ENCODE data around the gene DEGS1.

DEGS1 gene

DNA sequence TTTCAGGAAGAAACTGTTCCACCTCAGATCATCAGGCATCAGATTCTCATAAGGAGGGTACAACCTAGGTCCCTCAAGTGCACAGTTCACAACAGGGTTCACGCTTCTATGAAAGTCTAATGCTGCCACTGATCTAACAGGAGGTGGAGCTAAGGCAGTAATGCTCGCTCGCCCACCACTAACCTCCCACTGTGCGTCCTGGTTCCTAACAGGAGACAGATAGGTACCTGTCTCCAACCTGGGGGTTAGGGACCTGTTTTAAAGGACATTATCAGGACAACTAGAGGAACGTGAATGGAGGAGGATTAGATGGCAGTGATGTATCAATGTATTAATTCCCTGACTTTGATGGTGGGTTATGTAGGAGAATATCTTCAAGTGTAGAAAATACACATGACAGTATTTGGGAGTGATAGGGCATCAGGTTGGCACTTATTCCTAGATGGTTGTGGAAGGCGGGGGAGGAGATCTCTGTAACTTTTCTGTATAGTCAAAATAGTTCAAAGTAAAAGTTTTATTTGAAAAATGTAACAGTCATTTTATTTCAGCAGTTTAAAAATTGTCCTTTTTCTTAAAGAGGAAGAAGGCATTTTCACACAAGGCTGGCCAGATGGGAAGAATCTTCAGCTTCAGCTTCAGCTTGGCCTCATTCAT, 43.9 kb downstream of the DEGS1 start:
- TF ChIP-seq, protein P1, sequence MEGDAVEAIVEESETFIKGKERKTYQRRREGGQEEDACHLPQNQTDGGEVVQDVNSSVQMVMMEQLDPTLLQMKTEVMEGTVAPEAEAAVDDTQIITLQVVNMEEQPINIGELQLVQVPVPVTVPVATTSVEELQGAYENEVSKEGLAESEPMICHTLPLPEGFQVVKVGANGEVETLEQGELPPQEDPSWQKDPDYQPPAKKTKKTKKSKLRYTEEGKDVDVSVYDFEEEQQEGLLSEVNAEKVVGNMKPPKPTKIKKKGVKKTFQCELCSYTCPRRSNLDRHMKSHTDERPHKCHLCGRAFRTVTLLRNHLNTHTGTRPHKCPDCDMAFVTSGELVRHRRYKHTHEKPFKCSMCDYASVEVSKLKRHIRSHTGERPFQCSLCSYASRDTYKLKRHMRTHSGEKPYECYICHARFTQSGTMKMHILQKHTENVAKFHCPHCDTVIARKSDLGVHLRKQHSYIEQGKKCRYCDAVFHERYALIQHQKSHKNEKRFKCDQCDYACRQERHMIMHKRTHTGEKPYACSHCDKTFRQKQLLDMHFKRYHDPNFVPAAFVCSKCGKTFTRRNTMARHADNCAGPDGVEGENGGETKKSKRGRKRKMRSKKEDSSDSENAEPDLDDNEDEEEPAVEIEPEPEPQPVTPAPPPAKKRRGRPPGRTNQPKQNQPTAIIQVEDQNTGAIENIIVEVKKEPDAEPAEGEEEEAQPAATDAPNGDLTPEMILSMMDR (conservative IDR thresholded peaks at IDR 0.05; ENCODE audit: low read length) = no peak
- DNase-seq (ENCODE audit: low read depth) = no peak
- no peak overlapping the region for H3K4me3 ChIP-seq (ENCODE audit: low read length)

DNA sequence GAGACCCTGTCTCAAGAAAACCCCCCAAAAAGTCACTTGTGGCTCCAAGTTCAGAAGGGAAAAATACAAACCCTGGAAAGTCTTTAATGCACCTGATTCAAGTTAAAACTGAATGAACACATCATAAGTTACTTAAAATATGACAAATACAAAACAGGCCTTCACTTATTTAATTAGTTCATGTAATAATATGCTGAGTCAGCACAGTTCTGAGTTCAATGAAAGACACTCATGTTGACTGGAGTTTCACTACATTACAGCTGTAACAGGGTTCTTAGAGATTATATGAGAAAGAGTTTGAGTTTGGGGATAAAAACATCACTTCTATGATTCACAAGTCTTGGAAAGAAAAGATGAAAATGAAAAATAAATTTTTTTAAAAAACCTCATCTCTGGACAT, 51.0 kb downstream of the DEGS1 start:
- DNase-seq (ENCODE audit: low read depth) = no peak
- no peak overlapping the region for H3K4me3 ChIP-seq (ENCODE audit: low read length)
- TF ChIP-seq, protein P1 (conservative IDR thresholded peaks at IDR 0.05; ENCODE audit: low read length) = no peak

DNA sequence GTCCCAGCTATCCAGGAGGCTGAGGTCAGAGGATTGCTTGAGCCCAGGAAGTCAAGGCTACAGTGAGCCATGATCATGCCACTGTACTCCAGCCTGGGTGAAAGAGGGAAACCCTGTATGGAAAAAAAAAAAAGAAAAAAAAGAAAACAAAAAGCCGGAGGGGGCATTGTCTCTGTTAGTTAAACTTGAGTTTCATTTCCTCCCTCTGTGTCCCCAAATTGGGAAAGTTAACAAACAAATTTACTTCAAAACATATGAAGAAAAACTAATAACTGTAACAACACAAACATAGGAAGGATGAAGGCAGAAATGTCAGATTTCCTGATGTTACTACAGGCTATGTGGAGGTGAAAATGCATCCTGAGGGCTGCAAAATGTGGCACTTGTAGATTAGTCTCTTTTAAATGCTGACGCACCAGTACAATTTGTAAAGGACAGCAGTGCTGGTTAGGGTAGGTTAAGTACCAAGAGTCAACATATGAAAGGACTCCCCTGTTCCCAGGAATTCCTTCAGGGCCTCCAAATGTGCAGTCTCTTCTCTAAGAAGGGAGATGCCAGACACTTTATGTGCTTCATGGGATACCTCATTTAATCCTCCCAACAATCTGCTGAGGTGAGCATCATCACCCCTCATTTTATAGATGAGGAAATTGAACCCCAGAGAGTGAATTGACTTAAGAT, 52.9 kb downstream of the DEGS1 start:
- no peak for DNase-seq (ENCODE audit: low read depth)
- TF ChIP-seq, protein P1 (conservative IDR thresholded peaks at IDR 0.05; ENCODE audit: low read length) = no peak
- H3K4me3 ChIP-seq (ENCODE audit: low read length) = no peak overlapping the region

DNA sequence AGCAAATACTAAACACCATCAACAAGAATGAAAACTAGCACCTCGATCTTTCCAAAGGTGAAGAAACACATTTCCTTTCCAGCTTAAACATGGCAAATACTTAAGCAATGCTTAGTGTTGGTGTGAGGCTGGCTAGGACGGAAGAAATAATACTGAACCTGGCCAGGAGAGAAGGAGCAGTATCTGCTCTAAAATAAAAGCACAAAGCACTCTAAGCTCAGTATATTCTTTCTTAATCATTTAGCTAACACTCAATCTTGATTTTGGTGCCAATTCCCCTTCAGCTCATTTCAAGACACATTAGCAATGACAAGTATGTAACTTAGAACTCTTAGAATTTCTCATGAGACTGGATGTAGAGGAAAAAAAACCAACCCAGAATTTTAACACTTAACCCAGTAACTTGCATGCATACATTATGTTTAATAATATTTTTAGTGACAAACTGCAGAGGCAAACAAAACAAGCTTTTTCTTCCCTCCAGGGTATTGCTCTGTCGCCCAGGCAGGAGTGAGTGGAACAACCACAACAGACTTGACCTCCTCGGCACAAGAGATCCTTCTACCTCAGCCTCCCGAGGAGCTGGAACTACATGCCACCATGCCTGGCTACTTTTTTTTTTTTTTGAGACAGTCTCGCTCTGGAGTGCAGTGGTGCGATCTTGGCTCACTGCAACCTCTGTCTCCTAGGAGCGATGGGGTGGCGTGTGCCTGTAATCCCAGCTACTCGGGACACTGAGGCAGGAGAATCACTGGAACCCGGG, 54.3 kb downstream of the DEGS1 start:
- TF ChIP-seq, protein P1 (conservative IDR thresholded peaks at IDR 0.05; ENCODE audit: low read length) = no peak
- no peak overlapping the region for H3K4me3 ChIP-seq (ENCODE audit: low read length)
- DNase-seq (ENCODE audit: low read depth) = no peak

DNA sequence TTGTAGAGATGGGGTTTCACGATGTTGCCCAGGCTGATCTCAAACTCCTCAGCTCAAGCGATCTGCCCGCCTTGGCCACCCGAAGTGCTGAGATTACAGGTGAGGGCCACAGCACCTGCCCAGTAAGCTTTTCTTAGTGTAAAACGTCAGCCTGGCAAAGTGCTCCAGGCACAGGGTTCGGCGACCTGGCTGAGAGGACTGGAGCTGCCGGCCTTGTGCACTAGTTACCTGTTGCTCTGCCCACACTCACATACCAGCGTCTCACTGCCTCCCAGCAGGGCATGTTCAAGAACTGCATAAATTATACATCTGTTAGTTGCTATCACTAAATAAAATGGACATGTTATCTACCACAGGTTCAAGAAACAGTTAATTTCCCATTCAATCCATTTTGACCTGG, 55.2 kb downstream of the DEGS1 start:
- H3K4me3 ChIP-seq (ENCODE audit: low read length) = no peak overlapping the region
- DNase-seq (ENCODE audit: low read depth) = no peak
- TF ChIP-seq, protein P1 (conservative IDR thresholded peaks at IDR 0.05; ENCODE audit: low read length) = no peak

DNA sequence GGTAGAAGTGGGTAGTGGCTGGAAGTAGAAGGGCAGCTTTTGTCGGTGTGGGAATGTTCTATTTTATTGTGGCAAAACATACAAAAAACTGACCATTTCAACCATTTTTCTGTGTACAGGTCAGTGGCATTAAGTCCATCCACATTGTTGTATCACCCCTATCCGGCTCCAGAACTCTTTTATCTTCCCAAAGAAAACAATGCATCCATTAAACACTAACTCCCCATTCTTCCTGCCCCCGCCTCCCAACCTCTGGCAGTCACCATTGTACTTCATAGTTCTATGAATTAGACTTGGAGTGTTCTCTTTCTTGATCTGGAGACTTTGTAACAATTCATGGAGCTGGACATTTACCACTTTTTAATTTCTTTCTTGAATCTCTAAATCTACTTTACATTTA, 55.7 kb downstream of the DEGS1 start:
- TF ChIP-seq, protein P1 (conservative IDR thresholded peaks at IDR 0.05; ENCODE audit: low read length) = no peak
- DNase-seq (ENCODE audit: low read depth) = no peak
- no peak overlapping the region for H3K4me3 ChIP-seq (ENCODE audit: low read length)

Measured in AG10803 (cell line).